Measurements from ENCODE around the gene CLSTN2. TPM values are rescaled to one million over a fixed set of nuclear protein-coding genes. Genes with fewer than 3 reads are reported as not detected.

CLSTN2 gene
- total RNA-seq, 1 experiment from 2014 or later: 0.68 TPM

GRCh38 chr3:140185375-140185774, 250.4 kb downstream of the CLSTN2 start:
- H3K27me3 ChIP-seq (ENCODE audit: insufficient read depth, low read length): no peaks in the 10 kb centered on the region
- no peak overlapping the region for H4K8ac ChIP-seq (replicated peaks; ENCODE audit: insufficient read length, low read depth, low read length)
- Mint-ChIP-seq H3K4me1 (0 out of 4 replicates have a peak, but pooled peaks cover 0 to under 1% of the 10 kb centered on the region in 2 experiments), H3K27me3 (ENCODE audit: low read depth) (peaks cover 2% of the 10 kb centered on the region; the same call in 1 of the 2 replicates), H3K4me3 (no peak overlapping the region), H3K36me3 (ENCODE audit: insufficient read depth in 1 of 3, low read depth in 3 of 3) (no peaks in the 10 kb centered on the region; a peak in 2 of 7 replicates), H3K9me3 (no peaks in the 10 kb centered on the region), H3K27ac (no peak overlapping the region; a peak in 1 of 7 replicates)
- H4K20me1 ChIP-seq (ENCODE audit: control insufficient read depth, insufficient read depth, insufficient read length): no peaks in the 10 kb centered on the region
- H3K56ac ChIP-seq (ENCODE audit: insufficient read length, low read depth, low read length): no peak overlapping the region
- no peak overlapping the region for H3K4me2 ChIP-seq (ENCODE audit: insufficient read depth, insufficient read length, low read length)
- H3T11ph ChIP-seq (ENCODE audit: low read length): no peak overlapping the region
- H3K79me1 ChIP-seq (ENCODE audit: insufficient read depth, low read depth, low read length, poor library complexity, severe bottlenecking): no peaks in the 10 kb centered on the region
- H3K27ac ChIP-seq (ENCODE audit: insufficient read length, low read depth, low read length): no peak overlapping the region
- no peak overlapping the region for H3K18ac ChIP-seq (ENCODE audit: insufficient read length, low read depth, low read length)
- H2BK120ac ChIP-seq (ENCODE audit: low read depth, low read length, poor library complexity, severe bottlenecking): no peak overlapping the region
- no peak overlapping the region for H2BK20ac ChIP-seq (ENCODE audit: low read depth, low read length, poor library complexity, severe bottlenecking)
- no peak overlapping the region for H3K9ac ChIP-seq (ENCODE audit: extremely low read depth, insufficient read length, low read length)
- H2AFZ ChIP-seq (ENCODE audit: low read length): no peak overlapping the region
- H4K91ac ChIP-seq (ENCODE audit: insufficient read length, low read depth, low read length): no peak overlapping the region
- no peak overlapping the region for H3K4ac ChIP-seq (ENCODE audit: low read depth, low read length)
- H3K14ac ChIP-seq (ENCODE audit: insufficient read depth, low read length): no peak overlapping the region
- no peaks in the 10 kb centered on the region for H3K23me2 ChIP-seq (ENCODE audit: insufficient read length, low read depth, low read length, poor library complexity, severe bottlenecking)
- DNase-seq: no peak
- H4K5ac ChIP-seq (ENCODE audit: insufficient read length, low read depth, low read length): no peak overlapping the region
- no peak overlapping the region for H2BK15ac ChIP-seq (ENCODE audit: low read depth, low read length)
- H3K9me3 ChIP-seq (ENCODE audit: control insufficient read depth, low read depth, low read length): no peaks in the 10 kb centered on the region
- no peak overlapping the region for H2AK5ac ChIP-seq (ENCODE audit: insufficient read length, low read length)
- H2BK5ac ChIP-seq (ENCODE audit: insufficient read length, low read length): no peak overlapping the region
- no CpG with 5 or more reads among the region's 4 CpGs for WGBS (ENCODE audit: extremely low coverage, insufficient read length, low lambda C conversion rate)
- no peak for TF ChIP-seq CTCF (conservative IDR thresholded peaks at IDR 0.05)
- no peak overlapping the region for H2BK12ac ChIP-seq (ENCODE audit: insufficient read length, low read depth, low read length)
- H3K4me1 ChIP-seq (ENCODE audit: insufficient read depth, low read length): no peaks in the 10 kb centered on the region
- H3K23ac ChIP-seq (ENCODE audit: insufficient read length, low read depth, low read length): no peak overlapping the region
- H3K79me2 ChIP-seq (ENCODE audit: insufficient read depth, low read length): no peaks in the 10 kb centered on the region

Measured in H9 (cell line).